Measurements from ENCODE around the gene ELP5. TPM values are rescaled to one million over a fixed set of nuclear protein-coding genes. Genes with fewer than 3 reads are reported as not detected.

ELP5 gene
- total RNA-seq, 1 experiment from 2014 or later: 38.8 TPM

DNA sequence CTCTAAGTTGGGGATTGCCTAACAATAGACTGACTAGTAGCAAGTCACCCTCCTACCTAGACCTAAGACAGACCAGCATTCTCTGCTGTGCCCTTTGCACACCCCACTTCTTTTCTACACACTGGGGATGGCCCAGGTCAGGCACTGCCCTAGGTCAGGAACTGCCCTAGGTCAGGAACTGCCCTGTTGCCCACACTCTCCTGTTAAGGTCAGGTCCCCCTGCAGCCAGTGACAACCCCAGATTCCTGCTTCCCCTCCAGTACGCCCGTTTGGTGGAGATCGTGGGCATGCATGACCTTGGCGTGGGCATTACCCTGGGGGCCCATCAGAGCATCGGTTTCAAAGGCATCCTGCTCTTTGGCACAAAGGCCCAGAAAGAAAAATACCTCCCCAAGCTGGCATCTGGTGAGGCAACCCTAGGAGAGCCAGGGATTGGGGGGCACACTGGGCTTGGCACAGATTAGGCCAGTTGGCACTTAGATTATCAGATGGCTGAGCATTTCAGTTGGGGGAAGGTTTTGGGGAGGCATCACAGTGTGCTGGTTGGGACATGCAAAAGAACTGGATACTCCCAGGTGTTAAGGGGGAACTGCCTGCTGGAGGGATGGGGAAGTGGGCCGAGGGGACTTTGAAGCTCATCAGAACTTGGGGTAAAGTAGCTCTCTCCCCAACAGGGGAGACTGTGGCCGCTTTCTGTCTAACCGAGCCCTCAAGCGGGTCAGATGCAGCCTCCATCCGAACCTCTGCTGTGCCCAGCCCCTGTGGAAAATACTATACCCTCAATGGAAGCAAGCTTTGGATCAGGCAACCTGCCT lies 30.5 kb upstream of the ELP5 start:
- peak overlapping the region; percentile 88; the same call in 1 of the 2 replicates for H3K4me3 ChIP-seq (ENCODE audit: low read length)
- peaks cover 7% of the 10 kb centered on the region; the same call in 1 of the 2 replicates for H4K20me1 ChIP-seq (ENCODE audit: insufficient read depth, low read depth, low read length)
- no peaks in the 10 kb centered on the region for H3K9me2 ChIP-seq (replicated peaks; ENCODE audit: insufficient read depth, low read length)
- H3K9me3 ChIP-seq (ENCODE audit: low read length): no peaks in the 10 kb centered on the region
- H2AFZ ChIP-seq (ENCODE audit: low read length): no peak overlapping the region
- peaks cover 60% of the 10 kb centered on the region for H3K4me1 ChIP-seq (ENCODE audit: low read length)
- no peaks in the 10 kb centered on the region for H3K27me3 ChIP-seq (ENCODE audit: low read length)
- DNase-seq: peak; percentile 57
- peaks cover 11% of the 10 kb centered on the region for H3K36me3 ChIP-seq (ENCODE audit: insufficient read depth, low read length)
- H3K9ac ChIP-seq (ENCODE audit: low read length): peak overlapping the region; percentile 95
- peak overlapping the region; percentile 98 for H3K4me2 ChIP-seq (ENCODE audit: low read depth, low read length, poor library complexity, severe bottlenecking)
- peaks cover 16% of the 10 kb centered on the region for H3K79me2 ChIP-seq (ENCODE audit: low read length)
- H3K27ac ChIP-seq (ENCODE audit: low read length): peak overlapping the region; percentile 56

DNA sequence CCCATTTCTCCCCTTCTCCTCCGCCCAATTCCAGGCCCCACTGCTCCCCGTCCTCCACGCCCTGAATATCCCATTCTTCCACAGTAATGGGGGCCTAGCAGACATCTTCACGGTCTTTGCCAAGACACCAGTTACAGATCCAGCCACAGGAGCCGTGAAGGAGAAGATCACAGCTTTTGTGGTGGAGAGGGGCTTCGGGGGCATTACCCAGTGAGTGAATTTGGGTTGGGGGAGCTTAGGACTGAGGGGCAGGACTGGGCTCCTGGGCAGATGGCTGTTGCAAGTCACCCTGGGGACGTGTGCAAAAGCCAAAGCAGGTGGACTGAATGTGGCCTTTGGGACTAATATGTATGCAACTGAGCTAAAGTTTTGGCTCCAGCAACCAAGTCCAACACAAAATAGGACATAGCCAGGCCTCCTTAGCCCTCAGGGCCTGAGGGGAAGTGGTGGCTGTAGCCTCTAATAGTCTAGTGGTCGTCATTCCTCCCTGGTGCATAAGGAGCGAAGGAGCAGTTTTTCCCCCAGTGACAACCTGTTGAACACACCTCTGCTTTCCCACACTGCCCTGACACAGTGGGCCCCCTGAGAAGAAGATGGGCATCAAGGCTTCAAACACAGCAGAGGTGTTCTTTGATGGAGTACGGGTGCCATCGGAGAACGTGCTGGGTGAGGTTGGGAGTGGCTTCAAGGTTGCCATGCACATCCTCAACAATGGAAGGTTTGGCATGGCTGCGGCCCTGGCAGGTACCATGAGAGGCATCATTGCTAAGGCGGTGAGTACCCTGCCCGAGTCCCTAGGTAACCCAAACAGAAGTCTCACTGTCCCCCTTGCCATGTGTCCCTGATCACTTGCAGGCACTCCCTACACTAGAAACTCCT lies 29.7 kb upstream of the ELP5 start:
- Histone ChIP-seq H3K36me3 (ENCODE audit: insufficient read depth, low read length) (peaks cover 13% of the 10 kb centered on the region), H3K4me1 (ENCODE audit: low read length) (peaks cover 54% of the 10 kb centered on the region), H3K9me2 (replicated peaks; ENCODE audit: insufficient read depth, low read length) (no peaks in the 10 kb centered on the region), H2AFZ (ENCODE audit: low read length) (no peak overlapping the region), H3K27me3 (ENCODE audit: low read length) (no peaks in the 10 kb centered on the region), H3K4me2 (ENCODE audit: low read depth, low read length, poor library complexity, severe bottlenecking) (no peak overlapping the region), H3K9ac (ENCODE audit: low read length) (peak overlapping the region; percentile 95; the same call in 1 of the 2 replicates), H3K27ac (ENCODE audit: low read length) (peak overlapping the region; percentile 56; the same call in 1 of the 2 replicates), H3K79me2 (ENCODE audit: low read length) (peaks cover 10% of the 10 kb centered on the region), H3K9me3 (ENCODE audit: low read length) (no peaks in the 10 kb centered on the region), H3K4me3 (ENCODE audit: low read length) (no peak overlapping the region), H4K20me1 (ENCODE audit: insufficient read depth, low read depth, low read length) (peaks cover 7% of the 10 kb centered on the region; the same call in 1 of the 2 replicates)
- no peak for DNase-seq

DNA sequence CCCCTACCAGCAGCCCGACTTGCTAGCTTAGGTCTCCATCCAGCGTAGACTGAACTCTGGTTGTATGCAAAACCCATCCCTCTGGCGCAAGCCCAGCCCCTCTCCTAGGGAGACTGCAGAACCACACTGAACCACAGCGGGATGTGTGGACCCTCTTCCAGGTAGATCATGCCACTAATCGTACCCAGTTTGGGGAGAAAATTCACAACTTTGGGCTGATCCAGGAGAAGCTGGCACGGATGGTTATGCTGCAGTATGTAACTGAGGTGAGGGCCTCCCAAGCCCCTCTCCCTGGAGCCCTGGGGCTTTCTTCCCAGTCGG lies 29.1 kb upstream of the ELP5 start:
- H3K9me3 ChIP-seq (ENCODE audit: low read length): no peaks in the 10 kb centered on the region

GRCh38 chr17:7223375-7223774 lies 28.6 kb upstream of the ELP5 start:
- Histone ChIP-seq H3K36me3 (ENCODE audit: insufficient read depth, low read length) (peaks cover 14% of the 10 kb centered on the region), H3K4me2 (ENCODE audit: low read depth, low read length, poor library complexity, severe bottlenecking) (no peak overlapping the region), H3K9me2 (replicated peaks; ENCODE audit: insufficient read depth, low read length) (no peaks in the 10 kb centered on the region), H2AFZ (ENCODE audit: low read length) (no peak overlapping the region), H3K4me3 (ENCODE audit: low read length) (no peak overlapping the region), H3K4me1 (ENCODE audit: low read length) (peaks cover 45% of the 10 kb centered on the region), H3K9ac (ENCODE audit: low read length) (no peak overlapping the region), H3K27me3 (ENCODE audit: low read length) (no peaks in the 10 kb centered on the region), H3K27ac (ENCODE audit: low read length) (no peak overlapping the region), H4K20me1 (ENCODE audit: insufficient read depth, low read depth, low read length) (peaks cover 7% of the 10 kb centered on the region; the same call in 1 of the 2 replicates), H3K9me3 (ENCODE audit: low read length) (no peaks in the 10 kb centered on the region), H3K79me2 (ENCODE audit: low read length) (peaks cover 10% of the 10 kb centered on the region)
- no peak for DNase-seq

More for the DNA sequence above, 29.1 kb upstream of the ELP5 start:
- DNase-seq: no peak
- peaks cover 14% of the 10 kb centered on the region for H3K36me3 ChIP-seq (ENCODE audit: insufficient read depth, low read length)
- no peak overlapping the region for H3K4me2 ChIP-seq (ENCODE audit: low read depth, low read length, poor library complexity, severe bottlenecking)
- H3K27ac ChIP-seq (ENCODE audit: low read length): no peak overlapping the region
- H2AFZ ChIP-seq (ENCODE audit: low read length): no peak overlapping the region
- H3K4me1 ChIP-seq (ENCODE audit: low read length): peaks cover 49% of the 10 kb centered on the region
- H3K27me3 ChIP-seq (ENCODE audit: low read length): no peaks in the 10 kb centered on the region
- no peaks in the 10 kb centered on the region for H3K9me2 ChIP-seq (replicated peaks; ENCODE audit: insufficient read depth, low read length)
- no peak overlapping the region for H3K9ac ChIP-seq (ENCODE audit: low read length)
- H3K79me2 ChIP-seq (ENCODE audit: low read length): peaks cover 10% of the 10 kb centered on the region
- H4K20me1 ChIP-seq (ENCODE audit: insufficient read depth, low read depth, low read length): peaks cover 7% of the 10 kb centered on the region; the same call in 1 of the 2 replicates
- H3K4me3 ChIP-seq (ENCODE audit: low read length): no peak overlapping the region

DNA sequence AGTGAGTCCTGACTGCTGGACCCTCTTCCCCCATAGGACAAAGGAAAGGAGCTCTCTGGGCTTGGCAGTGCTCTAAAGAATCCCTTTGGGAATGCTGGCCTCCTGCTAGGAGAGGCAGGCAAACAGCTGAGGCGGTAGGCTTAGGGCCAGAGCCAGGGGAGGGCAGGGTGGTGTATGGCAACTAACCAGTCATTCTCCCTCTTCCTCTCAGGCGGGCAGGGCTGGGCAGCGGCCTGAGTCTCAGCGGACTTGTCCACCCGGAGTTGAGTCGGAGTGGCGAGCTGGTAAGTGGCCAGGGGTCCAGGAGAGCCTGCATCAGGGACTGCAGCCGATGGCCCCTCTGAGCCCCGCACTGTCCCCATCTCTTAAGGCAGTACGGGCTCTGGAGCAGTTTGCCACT lies 27.9 kb upstream of the ELP5 start:
- no peak for DNase-seq
- Histone ChIP-seq H3K9ac (ENCODE audit: low read length) (no peak overlapping the region), H3K27me3 (ENCODE audit: low read length) (no peaks in the 10 kb centered on the region)

DNA sequence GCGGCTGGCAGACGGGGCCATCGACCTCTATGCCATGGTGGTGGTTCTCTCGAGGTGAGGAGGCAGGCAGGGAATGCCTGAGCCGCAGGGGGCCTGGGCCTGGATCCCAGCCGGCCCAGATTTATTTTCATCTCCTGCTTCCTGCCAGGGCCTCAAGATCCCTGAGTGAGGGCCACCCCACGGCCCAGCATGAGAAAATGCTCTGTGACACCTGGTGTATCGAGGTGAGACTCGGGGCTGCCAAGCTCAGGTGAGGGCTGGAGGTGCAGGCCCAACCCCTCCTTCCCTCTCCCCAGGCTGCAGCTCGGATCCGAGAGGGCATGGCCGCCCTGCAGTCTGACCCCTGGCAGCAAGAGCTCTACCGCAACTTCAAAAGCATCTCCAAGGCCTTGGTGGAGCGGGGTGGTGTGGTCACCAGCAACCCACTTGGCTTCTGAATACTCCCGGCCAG lies 27.3 kb upstream of the ELP5 start:
- no peak overlapping the region for H3K27ac ChIP-seq (ENCODE audit: low read length)
- no peak for DNase-seq
- H3K36me3 ChIP-seq (ENCODE audit: insufficient read depth, low read length): peaks cover 16% of the 10 kb centered on the region
- H3K9me2 ChIP-seq (replicated peaks; ENCODE audit: insufficient read depth, low read length): no peaks in the 10 kb centered on the region
- H2AFZ ChIP-seq (ENCODE audit: low read length): no peak overlapping the region
- H3K9me3 ChIP-seq (ENCODE audit: low read length): no peaks in the 10 kb centered on the region
- no peaks in the 10 kb centered on the region for H3K27me3 ChIP-seq (ENCODE audit: low read length)
- H3K4me1 ChIP-seq (ENCODE audit: low read length): peaks cover 32% of the 10 kb centered on the region
- peaks cover 7% of the 10 kb centered on the region; the same call in 1 of the 2 replicates for H4K20me1 ChIP-seq (ENCODE audit: insufficient read depth, low read depth, low read length)
- no peak overlapping the region for H3K4me2 ChIP-seq (ENCODE audit: low read depth, low read length, poor library complexity, severe bottlenecking)
- no peak overlapping the region for H3K4me3 ChIP-seq (ENCODE audit: low read length)
- peaks cover 13% of the 10 kb centered on the region for H3K79me2 ChIP-seq (ENCODE audit: low read length)
- no peak overlapping the region for H3K9ac ChIP-seq (ENCODE audit: low read length)

More for the DNA sequence above, 27.9 kb upstream of the ELP5 start:
- Histone ChIP-seq H3K4me3 (ENCODE audit: low read length) (no peak overlapping the region), H3K9me2 (replicated peaks; ENCODE audit: insufficient read depth, low read length) (no peaks in the 10 kb centered on the region), H2AFZ (ENCODE audit: low read length) (no peak overlapping the region), H3K36me3 (ENCODE audit: insufficient read depth, low read length) (peaks cover 14% of the 10 kb centered on the region), H3K4me1 (ENCODE audit: low read length) (peaks cover 38% of the 10 kb centered on the region), H3K27ac (ENCODE audit: low read length) (no peak overlapping the region), H3K4me2 (ENCODE audit: low read depth, low read length, poor library complexity, severe bottlenecking) (no peak overlapping the region), H3K9me3 (ENCODE audit: low read length) (no peaks in the 10 kb centered on the region), H3K79me2 (ENCODE audit: low read length) (peaks cover 10% of the 10 kb centered on the region), H4K20me1 (ENCODE audit: insufficient read depth, low read depth, low read length) (peaks cover 7% of the 10 kb centered on the region; the same call in 1 of the 2 replicates)

DNA sequence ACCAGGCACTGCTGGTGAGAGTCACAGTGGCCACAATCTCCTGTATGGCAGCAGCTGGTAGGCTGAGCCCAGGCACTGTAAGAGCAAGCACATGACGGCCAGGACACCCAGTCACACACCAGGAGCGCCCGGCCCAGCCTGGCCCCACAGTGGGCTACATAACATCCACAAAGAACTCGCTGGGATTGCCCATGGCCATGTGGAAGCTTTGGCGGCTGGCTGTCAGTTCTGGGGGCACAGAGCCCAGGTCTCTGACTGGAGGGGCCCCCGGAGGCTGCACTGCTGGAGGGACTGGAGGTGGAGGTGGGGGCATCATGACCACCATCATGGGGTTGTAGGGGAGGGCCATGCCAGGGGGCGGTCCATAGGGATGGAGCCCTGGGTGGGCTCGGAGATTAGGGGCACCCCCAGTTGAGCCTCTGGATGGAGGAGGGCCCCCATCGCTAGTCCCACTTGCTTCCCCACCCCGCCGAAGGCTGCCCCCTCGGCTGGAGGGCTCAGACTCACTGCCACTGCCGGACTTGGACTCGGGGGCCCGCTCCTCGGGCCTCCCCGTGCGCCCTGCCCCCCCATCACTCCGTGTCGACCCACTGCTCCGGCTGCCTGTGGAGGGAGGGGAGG lies 26.2 kb upstream of the ELP5 start:
- Histone ChIP-seq H2AFZ (ENCODE audit: low read length) (no peak overlapping the region), H3K9me2 (replicated peaks; ENCODE audit: insufficient read depth, low read length) (no peaks in the 10 kb centered on the region), H3K79me2 (ENCODE audit: low read length) (peaks cover 15% of the 10 kb centered on the region), H3K36me3 (ENCODE audit: insufficient read depth, low read length) (peaks cover 26% of the 10 kb centered on the region), H3K9ac (ENCODE audit: low read length) (no peak overlapping the region), H3K4me2 (ENCODE audit: low read depth, low read length, poor library complexity, severe bottlenecking) (no peak overlapping the region), H3K4me3 (ENCODE audit: low read length) (no peak overlapping the region), H4K20me1 (ENCODE audit: insufficient read depth, low read depth, low read length) (peaks cover 7% of the 10 kb centered on the region; the same call in 1 of the 2 replicates), H3K9me3 (ENCODE audit: low read length) (no peaks in the 10 kb centered on the region), H3K4me1 (ENCODE audit: low read length) (peaks cover 27% of the 10 kb centered on the region), H3K27me3 (ENCODE audit: low read length) (no peaks in the 10 kb centered on the region), H3K27ac (ENCODE audit: low read length) (no peak overlapping the region)
- DNase-seq: no peak
